Natural killer cell (primary cell): ENCODE data around the gene CASTOR1. TPM values are rescaled to one million over a fixed set of nuclear protein-coding genes. Genes with fewer than 3 reads are reported as not detected.

Source experiments
- ATAC-seq, 3 donors: fragments of 150-1000 bp in 2 of 3; fragments of 200-7000 bp in 1 of 3; cut with Tn5 transposase; 1 replicate in 1 of 3; 2 replicates in 2 of 3; pipeline ENCODE4 v1.10.0; 2021; ENCODE audit warnings: mild to moderate bottlenecking in 2 of 3, moderate library complexity in 2 of 3
- DNase-seq, 2 donors: peaks; one replicate each; pipeline versions ENCODE4 v3.0.0 to v3.0.0-alpha.2; 2013 to 2021; ENCODE audit warnings: mixed read lengths in 1 of 2
- H3K27ac ChIP-seq: one replicate; pipeline ENCODE4 v1.5.1; 2013; ENCODE audit warnings: mild to moderate bottlenecking, low read length
- H3K27me3 ChIP-seq: one replicate; pipeline ENCODE4 v1.6.1; 2013; ENCODE audit warnings: low read length; ENCODE audit not compliant: control insufficient read depth, insufficient read depth
- H3K36me3 ChIP-seq: one replicate; pipeline ENCODE4 v1.6.1; 2013; ENCODE audit warnings: low read length; ENCODE audit not compliant: control insufficient read depth, insufficient read depth
- H3K4me1 ChIP-seq: one replicate; pipeline ENCODE4 v1.6.1; 2013; ENCODE audit warnings: low read length; ENCODE audit not compliant: control insufficient read depth, insufficient read depth
- H3K4me3 ChIP-seq: one replicate; pipeline ENCODE4 v1.5.1; 2013; ENCODE audit warnings: low read length
- H3K9me3 ChIP-seq: one replicate; pipeline ENCODE4 v1.6.1; 2013; ENCODE audit warnings: low read length; ENCODE audit not compliant: control insufficient read depth, insufficient read depth
- H3K27ac Mint-ChIP-seq, 2 donors: one replicate each; pipeline ENCODE4 v1.8.0; 2022; ENCODE audit warnings: mild to moderate bottlenecking in 2 of 2, mixed read lengths in 2 of 2, moderate library complexity in 1 of 2
- H3K27me3 Mint-ChIP-seq, 2 donors: one replicate each; pipeline ENCODE4 v1.8.0; 2022; ENCODE audit warnings: low read depth in 2 of 2, mixed read lengths in 2 of 2
- H3K36me3 Mint-ChIP-seq: one replicate; pipeline ENCODE4 v1.8.0; 2022; ENCODE audit warnings: mixed read lengths
- H3K4me1 Mint-ChIP-seq, 2 donors: one replicate each; pipeline ENCODE4 v1.8.0; 2022; ENCODE audit warnings: mixed read lengths in 2 of 2
- H3K4me3 Mint-ChIP-seq: one replicate; pipeline ENCODE4 v1.8.0; 2022; ENCODE audit warnings: mild to moderate bottlenecking, moderate library complexity, mixed read lengths
- H3K9me3 Mint-ChIP-seq, 2 donors: one replicate each; pipeline ENCODE4 v1.8.0; 2022; ENCODE audit warnings: mixed read lengths in 2 of 2
- WGBS: methylation state at CpG from one replicate; pipeline ENCODE4 v1.1.7; 2013; ENCODE audit warnings: missing lambda C conversion rate; ENCODE audit not compliant: insufficient coverage; 5-methylcytosine and 5-hydroxymethylcytosine counted together
- intact Hi-C: fragments of 100-400 bp; cut with micrococcal nuclease; formaldehyde crosslinking; loops from one replicate; pipeline ENCODE4 v1.14.2; 2022
- total RNA-seq, 4 donors: library from RNA; stranded (reverse); fragments of 120-200 nt in 1 of 4; gene quantifications; one replicate each; pipeline versions ENCODE4 v1.2.3 to v1.2.4, GENCODE V29; 2013 to 2022
- TF ChIP-seq, protein P1 (sequence below): fragments of 200-600 bp; IDR thresholded peaks from one replicate; pipeline ENCODE4 v1.8.0; 2022; ENCODE audit warnings: antibody characterized with exemption

Gene CASTOR1
- total RNA-seq, 3 donors from 2014 or later (not counting 1 experiment from before 2014, with no cell fraction given): 7.0 to 11.9 (median 8.8) TPM

DNA sequence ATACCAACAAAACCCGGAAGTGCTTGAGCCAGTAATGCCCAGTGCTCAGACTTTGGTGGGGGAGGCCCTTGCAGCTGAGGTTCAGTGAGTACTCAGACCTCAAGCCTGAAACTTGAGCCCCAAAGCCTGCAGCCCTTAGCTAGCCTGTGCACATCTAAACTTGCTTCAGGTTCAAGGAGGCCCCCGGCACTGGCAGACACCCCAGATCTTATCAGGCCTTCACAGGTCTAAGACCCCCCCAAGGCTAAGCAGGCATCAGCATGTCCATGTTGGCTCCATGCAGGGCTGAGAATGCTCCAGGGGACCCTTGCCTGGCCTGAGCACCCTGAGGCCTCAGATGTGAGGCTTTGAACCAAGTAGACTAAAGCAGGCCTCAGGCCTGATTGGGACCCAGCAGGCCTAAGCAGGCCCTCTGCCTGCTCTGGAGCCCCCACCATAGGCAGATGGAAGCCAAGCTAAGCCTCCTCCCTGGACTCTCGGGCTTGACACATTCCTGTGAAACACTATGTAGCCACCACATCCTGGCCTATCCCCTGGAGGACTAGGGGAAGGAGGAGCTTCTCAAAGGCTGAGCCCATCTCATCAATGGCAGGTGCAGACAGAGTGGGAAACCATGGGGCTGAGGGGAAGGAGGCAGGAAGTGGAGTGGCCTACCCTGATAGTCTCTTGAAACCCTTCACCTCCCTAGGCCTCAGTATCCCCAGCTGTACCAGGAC lies 1.2 kb upstream of the CASTOR1 start:
- peaks cover 33% of the 10 kb centered on the region for H3K36me3 ChIP-seq
- TF ChIP-seq, protein P1, sequence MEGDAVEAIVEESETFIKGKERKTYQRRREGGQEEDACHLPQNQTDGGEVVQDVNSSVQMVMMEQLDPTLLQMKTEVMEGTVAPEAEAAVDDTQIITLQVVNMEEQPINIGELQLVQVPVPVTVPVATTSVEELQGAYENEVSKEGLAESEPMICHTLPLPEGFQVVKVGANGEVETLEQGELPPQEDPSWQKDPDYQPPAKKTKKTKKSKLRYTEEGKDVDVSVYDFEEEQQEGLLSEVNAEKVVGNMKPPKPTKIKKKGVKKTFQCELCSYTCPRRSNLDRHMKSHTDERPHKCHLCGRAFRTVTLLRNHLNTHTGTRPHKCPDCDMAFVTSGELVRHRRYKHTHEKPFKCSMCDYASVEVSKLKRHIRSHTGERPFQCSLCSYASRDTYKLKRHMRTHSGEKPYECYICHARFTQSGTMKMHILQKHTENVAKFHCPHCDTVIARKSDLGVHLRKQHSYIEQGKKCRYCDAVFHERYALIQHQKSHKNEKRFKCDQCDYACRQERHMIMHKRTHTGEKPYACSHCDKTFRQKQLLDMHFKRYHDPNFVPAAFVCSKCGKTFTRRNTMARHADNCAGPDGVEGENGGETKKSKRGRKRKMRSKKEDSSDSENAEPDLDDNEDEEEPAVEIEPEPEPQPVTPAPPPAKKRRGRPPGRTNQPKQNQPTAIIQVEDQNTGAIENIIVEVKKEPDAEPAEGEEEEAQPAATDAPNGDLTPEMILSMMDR: no peak
- no peaks in the 10 kb centered on the region for H3K9me3 ChIP-seq
- Mint-ChIP-seq H3K27ac (peak overlapping the region; percentile 86 to 88), H3K9me3 (no peaks in the 10 kb centered on the region), H3K4me3 (peak overlapping the region; percentile 92), H3K27me3 (no peaks in the 10 kb centered on the region), H3K4me1 (peaks cover 19 to 39% of the 10 kb centered on the region in 2 donors), H3K36me3 (no peaks in the 10 kb centered on the region)
- 45% methylated on average over 3 of the region's 3 CpGs for WGBS
- H3K27ac ChIP-seq: peak overlapping the region; percentile 66
- intact Hi-C loops: no loop called here
- H3K4me3 ChIP-seq: no peak overlapping the region
- peaks cover 43% of the 10 kb centered on the region for H3K4me1 ChIP-seq
- ATAC-seq (no peak), DNase-seq (peak in 1 of 2 donors; percentile 40)
- no peaks in the 10 kb centered on the region for H3K27me3 ChIP-seq

GRCh38 chr22:30289980-30290313 lies 642 bp upstream of the CASTOR1 start:
- H3K4me1 ChIP-seq: peaks cover 43% of the 10 kb centered on the region
- H3K4me1 Mint-ChIP-seq: peaks cover 19 to 39% of the 10 kb centered on the region in 2 donors
- no peaks in the 10 kb centered on the region for H3K27me3 Mint-ChIP-seq
- intact Hi-C loops: loop anchor here (2.0 to 5.0 kb wide), 2 partner anchors 37 to 43 kb away; partner anchors contain the start of genes LIF and TBC1D10A
- peaks cover 29% of the 10 kb centered on the region for H3K36me3 ChIP-seq
- H3K9me3 Mint-ChIP-seq: no peaks in the 10 kb centered on the region
- no peaks in the 10 kb centered on the region for H3K36me3 Mint-ChIP-seq
- H3K27ac ChIP-seq: peak overlapping the region; percentile 66
- WGBS: 13% methylated on average over 12 of the region's 12 CpGs
- H3K27ac Mint-ChIP-seq: peak overlapping the region; percentile 86 to 88
- TF ChIP-seq, protein P1: no peak
- peak; percentile 27 to 38 (median 30) for ATAC-seq
- peak overlapping the region; percentile 92 for H3K4me3 Mint-ChIP-seq
- H3K9me3 ChIP-seq: no peaks in the 10 kb centered on the region
- no peaks in the 10 kb centered on the region for H3K27me3 ChIP-seq
- DNase-seq: no peak
- peak overlapping the region; percentile 68 for H3K4me3 ChIP-seq

GRCh38 chr22:30288419-30289140 lies 725 bp downstream of the CASTOR1 start:
- Histone ChIP-seq H3K9me3 (no peaks in the 10 kb centered on the region), H3K4me1 (peaks cover 43% of the 10 kb centered on the region), H3K36me3 (peaks cover 15% of the 10 kb centered on the region), H3K4me3 (peak overlapping the region; percentile 68), H3K27me3 (no peaks in the 10 kb centered on the region), H3K27ac (peak overlapping the region; percentile 58)
- TF ChIP-seq, protein P1: no peak
- intact Hi-C loops: loop anchor here (2.0 to 5.0 kb wide), 2 partner anchors 38 to 41 kb away; partner anchors contain the start of genes LIF and TBC1D10A
- Mint-ChIP-seq H3K27ac (peak overlapping the region; percentile 67 to 88), H3K27me3 (no peaks in the 10 kb centered on the region), H3K4me1 (peaks cover 19 to 39% of the 10 kb centered on the region in 2 donors), H3K9me3 (no peaks in the 10 kb centered on the region), H3K36me3 (no peaks in the 10 kb centered on the region), H3K4me3 (peak overlapping the region; percentile 92)
- ATAC-seq (no peak), DNase-seq (peak in 1 of 2 donors; percentile 45)
- WGBS: 22% methylated on average over 25 of the region's 27 CpGs
